Astrocyte of the cerebellum (primary cell): ENCODE measurements around the gene COQ8A.

Experiments used
- DNase-seq: peaks from one replicate; pipeline ENCODE4 v3.0.0-alpha.2; 2011; ENCODE audit warnings: low read depth
- H3K4me3 ChIP-seq: 2 replicates; pipeline ENCODE4 v1.5.1; 2011; ENCODE audit warnings: mild to moderate bottlenecking, low read depth, low read length, moderate library complexity
- in situ Hi-C: cut with HindIII; loops from 2 replicates; pipeline ENCODE4 v1.10.0; 2017; ENCODE audit warnings: low sequenced_read_pairs
- TF ChIP-seq, protein P1 (sequence below): IDR thresholded peaks from 2 replicates; pipeline ENCODE4 v1.5.1; 2012; ENCODE audit warnings: low read length, low read depth, moderate library complexity, mild to moderate bottlenecking; ENCODE audit errors: missing control alignments

COQ8A gene

DNA sequence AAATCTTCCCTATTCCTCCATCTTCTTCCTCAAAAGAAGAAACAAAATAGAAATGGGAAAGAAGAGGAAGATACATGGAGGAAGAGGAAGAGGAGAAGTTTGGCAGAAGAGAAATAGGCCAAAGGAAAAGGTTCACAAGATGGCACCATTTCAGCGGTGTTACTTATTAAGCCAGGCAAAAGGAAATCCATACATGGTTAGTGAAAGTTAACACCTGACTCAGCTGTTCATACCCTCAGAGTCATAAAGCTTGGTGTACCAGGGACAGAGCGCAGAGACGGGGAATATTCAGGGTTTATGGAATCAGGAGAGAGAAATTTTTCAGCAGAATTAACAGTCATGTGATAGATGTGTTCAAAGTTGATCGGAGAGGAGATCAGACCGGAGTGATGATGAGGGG, 70.6 kb downstream of the COQ8A start:
- in situ Hi-C loops, result no loop called here
- DNase-seq, result no peak
- TF ChIP-seq, protein P1, sequence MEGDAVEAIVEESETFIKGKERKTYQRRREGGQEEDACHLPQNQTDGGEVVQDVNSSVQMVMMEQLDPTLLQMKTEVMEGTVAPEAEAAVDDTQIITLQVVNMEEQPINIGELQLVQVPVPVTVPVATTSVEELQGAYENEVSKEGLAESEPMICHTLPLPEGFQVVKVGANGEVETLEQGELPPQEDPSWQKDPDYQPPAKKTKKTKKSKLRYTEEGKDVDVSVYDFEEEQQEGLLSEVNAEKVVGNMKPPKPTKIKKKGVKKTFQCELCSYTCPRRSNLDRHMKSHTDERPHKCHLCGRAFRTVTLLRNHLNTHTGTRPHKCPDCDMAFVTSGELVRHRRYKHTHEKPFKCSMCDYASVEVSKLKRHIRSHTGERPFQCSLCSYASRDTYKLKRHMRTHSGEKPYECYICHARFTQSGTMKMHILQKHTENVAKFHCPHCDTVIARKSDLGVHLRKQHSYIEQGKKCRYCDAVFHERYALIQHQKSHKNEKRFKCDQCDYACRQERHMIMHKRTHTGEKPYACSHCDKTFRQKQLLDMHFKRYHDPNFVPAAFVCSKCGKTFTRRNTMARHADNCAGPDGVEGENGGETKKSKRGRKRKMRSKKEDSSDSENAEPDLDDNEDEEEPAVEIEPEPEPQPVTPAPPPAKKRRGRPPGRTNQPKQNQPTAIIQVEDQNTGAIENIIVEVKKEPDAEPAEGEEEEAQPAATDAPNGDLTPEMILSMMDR, result no peak
- no peak overlapping the region for H3K4me3 ChIP-seq

GRCh38 chr1:227016990-227017389, 76.9 kb downstream of the COQ8A start:
- in situ Hi-C loops, result no loop called here
- DNase-seq, result no peak
- TF ChIP-seq, protein P1, result no peak
- H3K4me3 ChIP-seq, result no peak overlapping the region

DNA sequence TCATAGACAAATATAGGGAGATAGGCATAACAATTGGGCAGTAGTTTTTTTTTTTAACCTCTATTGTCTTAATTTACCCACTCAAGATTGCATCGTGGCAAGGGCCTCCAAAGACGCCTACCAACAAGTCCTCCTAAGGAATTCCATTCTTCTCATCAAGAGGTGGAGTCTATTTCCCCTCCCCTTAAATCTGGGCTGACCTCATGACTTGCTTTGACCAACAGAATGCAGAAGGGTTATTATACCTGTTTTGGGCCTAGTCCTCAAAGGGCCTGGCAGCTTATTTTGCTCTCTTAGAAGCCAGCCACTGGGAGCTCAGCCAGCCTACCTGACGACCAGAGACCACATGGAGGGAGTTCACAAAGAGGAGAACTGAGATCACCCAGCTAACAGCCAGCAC, 92.3 kb downstream of the COQ8A start:
- TF ChIP-seq, protein P1, result no peak
- in situ Hi-C loops, result no loop called here
- DNase-seq, result no peak
- no peak overlapping the region for H3K4me3 ChIP-seq

- in situ Hi-C loops, result no loop called here
- TF ChIP-seq, protein P1, result no peak
- DNase-seq, result no peak
- H3K4me3 ChIP-seq, result no peak overlapping the region
Measured at GRCh38 chr1:227033880-227034279, 93.8 kb downstream of the COQ8A start.

- no peak overlapping the region for H3K4me3 ChIP-seq
- DNase-seq, result no peak
- in situ Hi-C loops, result no loop called here
- TF ChIP-seq, protein P1, result no peak
Measured at GRCh38 chr1:227035316-227035715, 95.2 kb downstream of the COQ8A start.

DNA sequence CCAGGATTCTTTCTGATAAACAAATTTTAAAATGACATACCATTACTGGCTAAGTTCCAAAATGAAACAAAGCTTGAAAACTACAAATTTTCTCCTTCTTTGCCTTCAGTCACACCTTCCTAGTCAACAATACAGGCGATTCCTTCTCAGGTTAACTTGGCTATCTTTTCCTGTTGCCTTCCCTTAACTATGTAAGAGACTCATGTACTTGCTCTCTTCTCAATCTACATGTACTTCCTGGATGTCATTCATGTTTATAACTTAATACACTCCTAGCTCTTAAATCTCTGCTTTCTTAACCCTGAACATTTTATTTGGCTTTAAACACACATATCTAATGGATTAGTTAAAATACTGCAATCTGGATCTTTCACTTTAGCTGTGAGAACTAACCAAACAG, 97.0 kb downstream of the COQ8A start:
- TF ChIP-seq, protein P1, result no peak
- in situ Hi-C loops, result no loop called here
- no peak for DNase-seq
- no peak overlapping the region for H3K4me3 ChIP-seq
